Suprapubic skin (tissue), 4 donors: ENCODE measurements around the gene RASSF4. TPM values are rescaled to one million over a fixed set of nuclear protein-coding genes. Genes with fewer than 3 reads are reported as not detected.
A peak's percentile ranks its signal among the peaks of the same experiment; 100 is the strongest.

Experiments
- DNase-seq, 2 donors: peaks; one replicate each; pipeline ENCODE4 v3.0.0-alpha.2; 2019; ENCODE audit warnings: low spot score in 2 of 2
- H3K27ac ChIP-seq: fragments of 200-600 bp; sonication (generic); one replicate; pipeline ENCODE4 v1.5.1; 2019
- H3K27me3 ChIP-seq: fragments of 200-600 bp; sonication (generic); one replicate; pipeline ENCODE4 v1.5.1; 2019
- H3K36me3 ChIP-seq: fragments of 200-600 bp; sonication (generic); one replicate; pipeline ENCODE4 v1.5.1; 2019
- H3K4me1 ChIP-seq: fragments of 200-600 bp; sonication (generic); one replicate; pipeline ENCODE4 v1.5.1; 2019
- H3K4me3 ChIP-seq: fragments of 200-600 bp; sonication (generic); one replicate; pipeline ENCODE4 v1.5.1; 2019; ENCODE audit warnings: mild to moderate bottlenecking
- H3K9me3 ChIP-seq: fragments of 200-600 bp; sonication (generic); one replicate; pipeline ENCODE4 v1.5.1; 2019
- CTCF ChIP-seq, 2 donors: fragments of 200-600 bp in 1 of 2; fragments of 450-650 bp in 1 of 2; sonication (generic) in 1 of 2; IDR thresholded peaks; one replicate each; pipeline ENCODE4 v1.5.1; 2016 to 2019; ENCODE audit warnings: antibody characterized with exemption in 2 of 2, mild to moderate bottlenecking in 1 of 2, moderate library complexity in 1 of 2
- EP300 ChIP-seq: sonication (generic); formaldehyde crosslinking; IDR thresholded peaks from one replicate; pipeline ENCODE4 v1.6.1; 2017; ENCODE audit warnings: antibody characterized with exemption
- POLR2A ChIP-seq, 2 donors: fragments of 450-650 bp; IDR thresholded peaks; one replicate each; pipeline ENCODE4 v1.6.1; 2017; ENCODE audit warnings: antibody characterized with exemption in 2 of 2, mild to moderate bottlenecking in 2 of 2, moderate library complexity in 2 of 2
- POLR2AphosphoS5 ChIP-seq, 3 donors: sonication (generic); formaldehyde crosslinking; IDR thresholded peaks; one replicate each; pipeline ENCODE4 v1.6.1; 2017; ENCODE audit warnings: antibody characterized with exemption in 3 of 3
- WGBS: methylation state at CpG from one replicate; pipeline ENCODE4 v1.1.5; 2018; 5-methylcytosine and 5-hydroxymethylcytosine counted together
- total RNA-seq, 4 donors: library from RNA; depleted of rRNA; stranded (reverse); fragments of >200 nt; gene quantifications; one replicate each; pipeline ENCODE4 v1.1.0, GENCODE V29; 2016

RASSF4 gene
- 10 to 100 TPM in 2 of 4 donors, 1 to 10 TPM in 2; 4.4 to 23.3 (median 12.9) TPM for total RNA-seq

- Histone ChIP-seq H3K27ac (peak within 1 kb of the TSS; percentile 85), H3K27me3 (no peaks in the 10 kb centered on the region), H3K36me3 (peaks cover 4% of the 10 kb centered on the region), H3K4me3 (peak within 1 kb of the TSS; percentile 75), H3K9me3 (no peaks in the 10 kb centered on the region), H3K4me1 (peaks cover 73% of the 10 kb centered on the region)
- TF ChIP-seq POLR2AphosphoS5 (IDR thresholded peaks at IDR 0.05): peak in 2 of 3 donors; percentile 2 to 32
- TF ChIP-seq CTCF (IDR thresholded peaks at IDR 0.05): no peak
- no peak for TF ChIP-seq EP300
- TF ChIP-seq POLR2A (IDR thresholded peaks at IDR 0.05): peak; percentile 33 to 72
- WGBS: 1% methylated on average over 16 of the region's 74 CpGs
- peak; percentile 95 to 96 for DNase-seq
Observed at GRCh38 chr10:44959247-44960087, at the start of gene RASSF4. Gene RASSF4 (plus strand): TSS chr10:44959802. CDS start chr10:44970203, 10,401 bp downstream.

- no peak for DNase-seq
- Histone ChIP-seq H3K4me3 (no peak overlapping the region), H3K9me3 (no peaks in the 10 kb centered on the region), H3K27me3 (no peaks in the 10 kb centered on the region), H3K36me3 (no peaks in the 10 kb centered on the region), H3K4me1 (peaks cover 2% of the 10 kb centered on the region), H3K27ac (no peak overlapping the region)
- WGBS: 75% methylated on average over 1 of the region's 1 CpG
- TF ChIP-seq CTCF (IDR thresholded peaks at IDR 0.05) (no peak), POLR2AphosphoS5 (IDR thresholded peaks at IDR 0.05) (no peak), EP300 (no peak), POLR2A (IDR thresholded peaks at IDR 0.05) (no peak)
Observed at GRCh38 chr10:44909910-44910309, 49.7 kb upstream of the RASSF4 start.

GRCh38 chr10:44910602-44911001 lies 49.0 kb upstream of the RASSF4 start:
- DNase-seq: no peak
- Histone ChIP-seq H3K4me3 (no peak overlapping the region), H3K4me1 (peaks cover 2% of the 10 kb centered on the region), H3K27ac (no peak overlapping the region), H3K36me3 (no peaks in the 10 kb centered on the region), H3K9me3 (no peaks in the 10 kb centered on the region), H3K27me3 (no peaks in the 10 kb centered on the region)
- WGBS: 61% methylated on average over 6 of the region's 7 CpGs
- TF ChIP-seq POLR2AphosphoS5 (IDR thresholded peaks at IDR 0.05): no peak
- TF ChIP-seq CTCF (IDR thresholded peaks at IDR 0.05): no peak
- no peak for TF ChIP-seq EP300
- TF ChIP-seq POLR2A (IDR thresholded peaks at IDR 0.05): no peak

GRCh38 chr10:44911081-44911540 lies 48.5 kb upstream of the RASSF4 start, which contains the start of gene TMEM72:
Gene TMEM72 (plus strand): TSS chr10:44911337. CDS start chr10:44911513, 176 bp downstream.
- no peaks in the 10 kb centered on the region for H3K36me3 ChIP-seq
- no peaks in the 10 kb centered on the region for H3K27me3 ChIP-seq
- no peaks in the 10 kb centered on the region for H3K9me3 ChIP-seq
- TF ChIP-seq POLR2AphosphoS5 (IDR thresholded peaks at IDR 0.05) (no peak), EP300 (no peak), POLR2A (IDR thresholded peaks at IDR 0.05) (no peak), CTCF (IDR thresholded peaks at IDR 0.05) (no peak)
- H3K4me3 ChIP-seq: no peak within 1 kb of the TSS
- no peak for DNase-seq
- H3K4me1 ChIP-seq: peaks cover 2% of the 10 kb centered on the region
- no peak within 1 kb of the TSS for H3K27ac ChIP-seq
- 40% methylated on average over 1 of the region's 12 CpGs for WGBS

GRCh38 chr10:44911951-44912350 lies 47.7 kb upstream of the RASSF4 start:
- H3K27me3 ChIP-seq: no peaks in the 10 kb centered on the region
- H3K27ac ChIP-seq: no peak overlapping the region
- TF ChIP-seq EP300 (no peak), POLR2AphosphoS5 (IDR thresholded peaks at IDR 0.05) (no peak), POLR2A (IDR thresholded peaks at IDR 0.05) (no peak), CTCF (IDR thresholded peaks at IDR 0.05) (no peak)
- peaks cover 2% of the 10 kb centered on the region for H3K4me1 ChIP-seq
- WGBS: 100% methylated on average over 1 of the region's 3 CpGs
- no peak overlapping the region for H3K4me3 ChIP-seq
- H3K36me3 ChIP-seq: no peaks in the 10 kb centered on the region
- DNase-seq: no peak
- no peaks in the 10 kb centered on the region for H3K9me3 ChIP-seq
